ENCODE results near the gene DNA2.

DNA sequence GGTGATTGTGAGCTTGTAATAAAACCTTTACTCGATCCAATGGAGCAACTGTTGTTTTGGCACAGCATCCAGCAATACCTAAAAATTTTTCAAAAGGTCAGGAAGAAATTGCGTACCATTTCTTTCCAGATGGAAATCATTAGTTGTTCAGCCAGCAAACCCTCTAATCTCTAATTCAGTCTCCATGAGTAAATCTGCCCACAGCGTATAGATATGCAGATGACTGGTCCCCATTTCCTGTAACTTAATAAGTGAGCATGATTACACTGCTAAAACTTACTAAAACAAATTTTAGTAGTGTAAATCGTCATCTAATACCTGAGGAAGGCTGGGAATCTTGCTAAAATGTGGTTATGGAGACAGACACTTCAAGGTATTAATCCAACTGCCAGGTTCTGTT lies 45.0 kb upstream of the DNA2 start:
- no peak for TF ChIP-seq EZH2 (IDR thresholded peaks at IDR 0.05; ENCODE audit: borderline replicate concordance, low read length)
- TF ChIP-seq, protein P1, sequence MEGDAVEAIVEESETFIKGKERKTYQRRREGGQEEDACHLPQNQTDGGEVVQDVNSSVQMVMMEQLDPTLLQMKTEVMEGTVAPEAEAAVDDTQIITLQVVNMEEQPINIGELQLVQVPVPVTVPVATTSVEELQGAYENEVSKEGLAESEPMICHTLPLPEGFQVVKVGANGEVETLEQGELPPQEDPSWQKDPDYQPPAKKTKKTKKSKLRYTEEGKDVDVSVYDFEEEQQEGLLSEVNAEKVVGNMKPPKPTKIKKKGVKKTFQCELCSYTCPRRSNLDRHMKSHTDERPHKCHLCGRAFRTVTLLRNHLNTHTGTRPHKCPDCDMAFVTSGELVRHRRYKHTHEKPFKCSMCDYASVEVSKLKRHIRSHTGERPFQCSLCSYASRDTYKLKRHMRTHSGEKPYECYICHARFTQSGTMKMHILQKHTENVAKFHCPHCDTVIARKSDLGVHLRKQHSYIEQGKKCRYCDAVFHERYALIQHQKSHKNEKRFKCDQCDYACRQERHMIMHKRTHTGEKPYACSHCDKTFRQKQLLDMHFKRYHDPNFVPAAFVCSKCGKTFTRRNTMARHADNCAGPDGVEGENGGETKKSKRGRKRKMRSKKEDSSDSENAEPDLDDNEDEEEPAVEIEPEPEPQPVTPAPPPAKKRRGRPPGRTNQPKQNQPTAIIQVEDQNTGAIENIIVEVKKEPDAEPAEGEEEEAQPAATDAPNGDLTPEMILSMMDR (IDR thresholded peaks at IDR 0.05; ENCODE audit: low read length) = no peak
